GM21390 (cell line): ENCODE results near the gene VEGFC.

ENCODE experiments used
- ATAC-seq: cut with Tn5 transposase; IDR thresholded peaks from one replicate; pipeline ENCODE4 v1.9.1; 2021; ENCODE audit not compliant: unreplicated experiment

The VEGFC gene

DNA sequence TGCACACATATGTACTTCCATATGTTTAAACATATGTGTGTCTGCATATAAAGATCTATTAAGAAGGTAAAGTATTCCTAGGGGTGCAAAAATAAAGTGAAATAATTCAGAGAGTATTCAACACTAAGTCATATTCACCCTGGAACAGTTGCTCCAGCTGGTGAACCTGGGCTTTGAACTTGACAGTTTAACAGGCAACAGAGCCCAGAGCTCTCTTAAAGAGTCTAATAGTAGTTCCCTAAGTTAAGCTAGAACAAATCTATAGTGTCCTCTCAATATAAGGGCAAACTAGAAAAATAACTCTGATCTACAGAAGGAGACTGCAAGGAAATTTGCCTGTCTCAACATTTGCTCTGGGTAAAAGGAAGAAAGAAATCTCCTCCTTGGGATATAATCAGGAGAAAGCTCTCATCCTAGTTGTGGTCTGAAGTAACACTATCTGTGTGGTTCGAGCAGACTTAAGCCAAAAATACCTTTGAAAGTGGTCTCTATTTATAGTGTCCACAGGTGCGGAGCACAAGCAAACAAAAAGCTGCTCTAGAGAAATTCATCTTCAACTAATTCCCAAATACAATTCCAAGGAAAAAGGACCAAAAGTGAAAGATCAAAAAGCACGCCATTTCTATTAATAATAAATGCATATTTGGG lies 29.9 kb downstream of the VEGFC start:
- no peak for ATAC-seq

DNA sequence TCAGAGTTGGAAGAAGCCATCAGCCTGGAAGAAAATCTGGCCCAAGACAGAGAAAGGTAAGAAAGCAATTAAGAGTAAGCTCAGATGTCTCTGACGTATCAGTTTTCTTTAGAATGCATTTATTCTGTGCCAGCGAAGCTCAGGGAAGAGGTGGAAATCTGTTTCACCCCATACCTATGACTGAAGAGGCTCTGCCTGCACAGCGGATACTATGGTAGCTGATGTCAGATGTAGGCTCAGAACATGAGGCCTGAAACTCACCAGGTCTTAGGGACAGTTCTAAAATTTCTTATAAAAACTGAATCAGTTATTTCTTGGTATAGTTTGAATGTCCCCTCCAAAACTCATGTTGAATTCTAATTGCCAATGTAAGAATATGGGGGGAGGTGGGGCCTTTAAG lies 30.9 kb downstream of the VEGFC start:
- no peak for ATAC-seq

DNA sequence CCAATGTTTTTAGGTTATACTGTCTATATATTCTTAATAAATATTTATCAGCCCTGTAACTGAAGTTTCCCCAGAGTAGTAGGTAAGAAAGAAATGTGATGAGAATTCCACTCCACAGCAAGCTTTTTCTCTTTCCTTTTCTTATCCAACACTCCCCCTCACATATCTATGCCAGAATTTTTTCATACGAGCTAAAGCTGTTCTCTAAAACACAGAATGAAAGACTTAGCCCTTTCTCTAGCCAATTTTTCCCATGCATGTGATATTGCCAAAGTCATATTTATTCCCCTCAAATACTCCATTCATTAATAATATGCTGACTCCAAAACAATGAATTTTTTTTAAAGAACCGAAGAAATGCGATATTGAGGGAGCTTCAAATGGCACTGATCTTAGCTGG lies 32.3 kb downstream of the VEGFC start:
- ATAC-seq = no peak

DNA sequence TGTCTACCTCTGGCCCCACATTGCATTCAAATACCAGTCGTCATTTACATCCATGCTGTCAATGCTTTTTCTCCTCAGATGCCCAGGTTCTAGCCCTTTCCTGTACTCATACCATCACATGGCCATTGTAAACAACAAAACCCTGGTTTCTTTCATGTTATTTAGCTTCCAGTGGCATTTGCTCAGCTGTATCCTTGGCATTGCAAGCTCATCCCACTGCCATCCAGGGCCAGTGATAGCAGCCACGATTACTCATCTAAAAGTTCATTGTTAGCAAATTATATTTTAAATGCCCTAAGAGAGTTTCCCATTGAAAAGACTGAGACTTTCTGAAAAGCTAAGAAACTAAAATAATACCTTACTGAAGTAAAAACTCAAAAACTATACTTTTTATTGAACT lies 34.0 kb downstream of the VEGFC start:
- ATAC-seq = no peak

DNA sequence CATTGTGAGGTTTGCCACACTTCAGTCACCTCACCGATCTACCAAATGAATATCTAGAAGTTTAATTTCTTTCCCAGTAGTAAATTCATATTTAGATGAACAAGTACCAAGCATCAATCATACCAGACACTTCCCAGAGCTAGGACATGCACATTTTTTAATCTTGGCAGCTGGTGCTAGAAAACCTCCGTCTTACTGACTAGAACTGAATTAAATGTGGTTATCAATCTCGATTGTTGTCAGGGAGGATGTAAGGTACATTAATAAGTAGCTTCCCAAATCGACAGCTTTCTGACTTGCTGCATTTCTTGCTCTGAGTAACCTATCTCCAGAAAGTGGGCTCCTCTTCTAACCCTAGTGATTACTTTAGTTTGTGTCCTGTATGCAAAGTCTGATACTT lies 34.4 kb downstream of the VEGFC start:
- no peak for ATAC-seq

- ATAC-seq = no peak
These were observed 37.1 kb downstream of the VEGFC start for GRCh38 chr4:176755613-176756012.

- ATAC-seq = no peak
These were observed 37.7 kb downstream of the VEGFC start for GRCh38 chr4:176755001-176755400.

DNA sequence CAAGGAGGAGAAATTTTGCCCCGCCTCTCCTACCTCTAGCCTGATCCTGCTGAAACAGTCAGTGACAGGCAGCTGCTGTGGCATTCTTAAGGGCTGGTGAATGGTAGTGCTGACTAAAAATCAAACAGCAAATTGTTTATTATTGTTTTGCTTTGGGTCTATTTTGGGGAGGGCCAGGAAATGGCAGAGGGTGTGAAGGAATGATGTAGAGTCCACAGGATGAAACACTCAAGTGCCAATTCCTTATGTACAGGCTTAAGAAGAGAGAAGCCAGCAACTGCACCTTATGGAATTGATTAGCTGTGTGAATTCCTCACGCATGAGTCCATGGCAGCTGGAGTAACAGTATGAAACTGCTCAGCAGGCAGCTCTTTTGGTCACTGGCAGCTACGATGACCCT lies 39.7 kb downstream of the VEGFC start:
- no peak for ATAC-seq

GRCh38 chr4:176752191-176752749 lies 40.5 kb downstream of the VEGFC start:
- no peak for ATAC-seq

GRCh38 chr4:176751061-176751460 lies 41.7 kb downstream of the VEGFC start:
- no peak for ATAC-seq

GRCh38 chr4:176746846-176747245 lies 45.9 kb downstream of the VEGFC start:
- ATAC-seq = no peak

GRCh38 chr4:176745902-176746301 lies 46.8 kb downstream of the VEGFC start:
- ATAC-seq = no peak

DNA sequence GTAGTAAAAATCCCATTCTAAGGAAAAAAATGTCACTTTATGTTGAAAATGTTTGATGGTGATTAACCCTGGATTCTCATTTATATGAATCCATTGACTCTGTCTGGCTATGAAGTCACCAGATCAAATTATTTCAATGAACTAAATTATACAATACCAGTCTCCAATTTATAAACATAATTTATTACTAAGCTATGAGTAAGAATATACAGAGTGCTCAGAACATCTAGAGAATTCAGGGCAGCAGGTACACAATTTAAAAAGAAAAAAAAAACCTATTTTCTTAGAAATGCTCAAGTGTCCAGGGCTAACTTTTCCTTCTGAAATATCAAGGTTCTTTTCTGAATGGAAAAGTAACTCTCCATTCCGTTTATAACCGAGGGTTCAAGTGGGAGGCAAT lies 48.6 kb downstream of the VEGFC start:
- no peak for ATAC-seq

- no peak for ATAC-seq
These were observed 50.5 kb downstream of the VEGFC start for GRCh38 chr4:176742211-176742610.

GRCh38 chr4:176741253-176741652 lies 51.5 kb downstream of the VEGFC start:
- ATAC-seq = no peak

DNA sequence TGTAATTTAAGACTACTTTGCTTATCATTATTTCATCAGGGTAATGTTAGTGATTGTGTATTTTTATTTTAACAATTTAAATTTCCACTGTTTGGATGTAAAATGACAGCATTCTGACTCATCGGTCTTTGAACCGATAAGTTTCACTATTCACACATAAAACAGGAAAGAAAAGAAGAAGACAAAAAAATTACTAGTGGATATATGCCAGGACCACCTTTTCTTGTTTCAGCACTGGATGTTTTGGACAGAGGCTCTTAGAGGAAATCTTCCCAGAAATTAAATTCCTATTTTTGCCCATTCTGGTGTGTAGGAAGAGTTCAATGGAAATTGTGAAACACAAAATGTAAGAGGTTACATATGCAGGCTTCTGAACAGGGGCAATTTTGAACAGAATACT lies 57.4 kb downstream of the VEGFC start:
- no peak for ATAC-seq

DNA sequence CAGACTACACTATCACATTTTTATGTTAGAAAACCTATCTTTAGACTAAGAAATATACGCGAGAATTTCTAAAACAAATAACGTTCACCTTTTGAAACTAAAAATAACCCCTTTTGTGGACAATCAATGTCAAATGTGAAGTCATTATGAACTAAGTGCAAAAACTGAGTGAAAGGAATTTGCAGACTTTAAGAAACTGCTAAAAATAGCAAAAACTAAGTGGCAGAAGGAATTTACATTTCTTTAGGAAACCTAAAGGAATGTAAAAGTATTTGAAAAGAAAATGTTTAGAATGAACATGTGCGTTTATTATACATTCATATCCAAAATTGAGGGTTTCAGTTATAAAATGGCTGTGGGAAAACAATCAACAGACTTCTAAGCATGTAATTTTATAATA lies 58.3 kb downstream of the VEGFC start:
- no peak for ATAC-seq

- no peak for ATAC-seq
These were observed 63.2 kb downstream of the VEGFC start for GRCh38 chr4:176729489-176729888.

DNA sequence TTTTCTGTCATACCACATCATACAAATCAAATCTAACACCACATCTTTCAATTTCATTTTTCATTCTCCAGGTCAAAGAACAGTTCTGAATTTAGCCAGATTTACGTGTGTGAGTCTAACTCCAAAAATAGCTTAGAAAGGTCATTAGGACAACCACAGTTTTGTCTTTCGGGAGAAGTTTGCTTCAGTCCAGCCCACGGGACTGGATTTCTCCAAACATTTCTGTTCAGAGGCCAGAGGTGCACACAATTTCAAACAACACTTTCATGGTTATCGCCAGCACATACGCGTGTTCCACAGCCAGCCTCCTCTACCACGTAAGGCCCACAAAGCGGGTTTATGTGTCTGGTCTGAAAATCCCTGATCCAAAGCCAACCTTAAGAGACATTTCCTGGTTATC lies 65.9 kb downstream of the VEGFC start:
- ATAC-seq = no peak

DNA sequence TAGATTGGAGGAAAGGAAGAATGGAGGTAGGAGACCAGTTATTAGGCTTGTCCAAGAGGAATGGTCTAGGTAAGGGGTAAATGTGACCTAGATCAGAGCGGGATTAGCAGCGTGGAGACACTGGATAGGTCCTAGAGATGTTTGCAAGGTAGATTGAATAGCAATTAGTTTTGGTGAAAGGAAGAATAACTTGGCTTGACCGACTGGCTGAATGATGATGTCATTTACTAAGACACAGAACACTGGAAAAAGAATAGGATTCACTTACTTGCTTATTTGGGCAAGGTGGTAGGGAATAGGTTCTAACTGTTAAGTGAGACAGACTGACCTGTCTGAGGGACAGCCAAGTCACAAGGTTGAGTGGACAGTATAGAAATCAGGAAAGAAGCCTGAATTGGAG lies 71.3 kb downstream of the VEGFC start:
- ATAC-seq = no peak

- ATAC-seq = no peak
These were observed 73.8 kb downstream of the VEGFC start for GRCh38 chr4:176718881-176719280.

DNA sequence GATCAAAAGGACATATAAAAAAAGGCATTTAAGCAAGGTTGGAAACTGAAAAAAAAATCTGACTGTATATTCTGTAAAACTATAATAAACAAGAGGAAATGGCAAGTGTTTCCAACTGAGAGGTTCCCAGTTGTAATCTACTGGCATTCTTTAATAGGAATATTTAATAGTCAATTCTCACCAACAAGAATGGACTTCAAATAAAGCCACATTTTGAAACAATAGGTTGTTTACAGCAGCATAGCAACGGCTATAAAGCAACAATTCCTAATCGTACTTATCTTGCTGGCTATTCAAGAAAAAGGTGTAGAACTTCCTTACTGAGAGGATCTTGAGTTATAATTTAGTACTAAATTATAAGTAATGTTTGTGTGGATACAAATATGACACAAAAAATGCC lies 75.5 kb downstream of the VEGFC start:
- no peak for ATAC-seq

DNA sequence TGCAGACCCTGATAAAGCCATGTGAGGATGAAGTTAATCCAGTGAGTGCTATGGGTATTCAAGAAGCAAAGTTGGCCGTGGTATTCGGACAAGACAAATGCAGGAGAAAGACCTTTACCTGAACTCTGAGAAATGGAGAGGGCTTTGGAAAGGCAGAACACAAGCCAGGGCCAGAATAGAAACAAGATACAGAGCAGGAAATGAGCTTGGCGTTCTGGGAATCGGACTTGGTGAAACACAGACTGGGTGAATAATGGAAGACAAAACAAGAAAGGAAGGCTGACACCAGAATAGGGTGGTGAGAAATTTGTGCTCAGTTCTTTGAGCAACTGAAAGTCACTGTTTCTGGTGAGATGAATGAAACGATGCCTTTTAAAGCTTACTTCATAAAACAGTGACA lies 83.3 kb downstream of the VEGFC start:
- no peak for ATAC-seq
